HepG2 (cell line): ENCODE data around the gene SORBS2. TPM values are rescaled to one million over a fixed set of nuclear protein-coding genes. Genes with fewer than 3 reads are reported as not detected.

ENCODE experiments used
- AGO1 ChIP-seq: fragments of 200-400 bp; formaldehyde crosslinking; IDR thresholded peaks from 2 replicates; pipeline ENCODE4 v1.6.1; 2017; ENCODE audit warnings: mild to moderate bottlenecking, low read depth, low read length, moderate library complexity; ENCODE audit not compliant: poor library complexity, severe bottlenecking
- ATF1 ChIP-seq: IDR thresholded peaks from 2 replicates; pipeline ENCODE4 v1.6.1; 2016; ENCODE audit warnings: mild to moderate bottlenecking, control low read depth
- E2F5 ChIP-seq: sonication (generic); formaldehyde crosslinking; conservative IDR thresholded peaks from 2 replicates; pipeline ENCODE4 v1.4.0; 2020; ENCODE audit warnings: missing genetic modification reagents
- GABPA ChIP-seq, 2 experiments: IDR thresholded peaks; 2 replicates each; pipeline ENCODE4 v1.6.1; 2011 to 2016; ENCODE audit warnings: low read depth in 2 of 2, low read length in 1 of 2, missing biosample characterization in 1 of 2, missing genetic modification characterization in 1 of 2
- GZF1 ChIP-seq: sonication (generic); formaldehyde crosslinking; IDR thresholded peaks from 2 replicates; pipeline ENCODE4 v1.5.1; 2020; ENCODE audit warnings: mild to moderate bottlenecking, missing genetic modification reagents
- SATB2 ChIP-seq: sonication (generic); formaldehyde crosslinking; IDR thresholded peaks from 2 replicates; pipeline ENCODE4 v1.5.0; 2020; ENCODE audit warnings: missing genetic modification reagents
- SOX6 ChIP-seq, 2 experiments: fragments of 450-650 bp in 1 of 2; sonication (generic) in 1 of 2; formaldehyde crosslinking in 1 of 2; IDR thresholded peaks; 2 replicates each; pipeline versions ENCODE4 v1.4.0 to v1.6.1; 2017 to 2020; ENCODE audit warnings: antibody characterized with exemption in 1 of 2, mild to moderate bottlenecking in 1 of 2, missing genetic modification reagents in 1 of 2
- TAF1 ChIP-seq: sonication (generic); formaldehyde crosslinking; IDR thresholded peaks from 2 replicates; pipeline ENCODE4 v1.4.0; 2020; ENCODE audit warnings: missing genetic modification reagents
- THRA ChIP-seq: sonication (generic); formaldehyde crosslinking; IDR thresholded peaks from 2 replicates; pipeline ENCODE4 v1.4.0; 2020; ENCODE audit warnings: missing genetic modification reagents, borderline replicate concordance
- U2AF2 ChIP-seq: fragments of 200-400 bp; formaldehyde crosslinking; IDR thresholded peaks from 2 replicates; pipeline ENCODE4 v1.6.1; 2017; ENCODE audit warnings: low read depth, mild to moderate bottlenecking, low read length
- YY1 ChIP-seq: IDR thresholded peaks from 2 replicates; pipeline ENCODE4 v1.6.1; 2011; ENCODE audit warnings: low read length, low read depth, moderate library complexity, mild to moderate bottlenecking; ENCODE audit not compliant: insufficient read depth, insufficient replicate concordance
- ZFP36L1 ChIP-seq: sonication (generic); formaldehyde crosslinking; IDR thresholded peaks from 2 replicates; pipeline ENCODE4 v1.8.0; 2022; ENCODE audit warnings: mild to moderate bottlenecking, missing genetic modification reagents, moderate library complexity
- ZIK1 ChIP-seq: sonication (generic); formaldehyde crosslinking; IDR thresholded peaks from 2 replicates; pipeline ENCODE4 v1.5.0; 2020; ENCODE audit warnings: mild to moderate bottlenecking, low read depth, missing genetic modification reagents, borderline replicate concordance
- ZNF207 ChIP-seq: fragments of 450-650 bp; IDR thresholded peaks from 2 replicates; pipeline ENCODE4 v1.6.1; 2016; ENCODE audit warnings: antibody characterized with exemption, borderline replicate concordance
- ZNF296 ChIP-seq: sonication (generic); formaldehyde crosslinking; conservative IDR thresholded peaks from 2 replicates; pipeline ENCODE4 v1.5.0; 2020; ENCODE audit warnings: mild to moderate bottlenecking, missing genetic modification reagents
- ZNF317 ChIP-seq: sonication (generic); formaldehyde crosslinking; IDR thresholded peaks from 2 replicates; pipeline ENCODE4 v1.5.0; 2020; ENCODE audit warnings: mild to moderate bottlenecking, missing genetic modification reagents
- ZNF512 ChIP-seq: sonication (generic); formaldehyde crosslinking; IDR thresholded peaks from 2 replicates; pipeline ENCODE4 v1.4.0; 2020; ENCODE audit warnings: mild to moderate bottlenecking, missing genetic modification reagents
- ZNF547 ChIP-seq: sonication (generic); formaldehyde crosslinking; IDR thresholded peaks from 2 replicates; pipeline ENCODE4 v1.5.1; 2020; ENCODE audit warnings: mild to moderate bottlenecking, missing genetic modification reagents
- ZNF724P ChIP-seq: sonication (generic); formaldehyde crosslinking; IDR thresholded peaks from 2 replicates; pipeline ENCODE4 v1.8.0; 2022; ENCODE audit warnings: missing genetic modification reagents, borderline replicate concordance
- polyA plus RNA-seq, 8 experiments: library from polyadenylated mRNA; depleted of rRNA in 3 of 8; stranded (reverse) in 7 of 8; unstranded in 1 of 8; fragments of >200 nt; fragmentation: Illumina TruSeq in 4 of 8; extraction: Trizol in 4 of 8; gene quantifications; 2 replicates each; pipeline versions ENCODE4 v1.2.1 to v1.2.3, GENCODE V29; 2011 to 2016; ENCODE audit warnings: low read depth in 4 of 8, missing spikeins in 1 of 8, mixed read lengths in 1 of 8; ENCODE audit not compliant: insufficient read depth in 1 of 8
- total RNA-seq, 5 experiments: library from RNA; depleted of rRNA; stranded (reverse); fragments of >200 nt; fragmentation: Illumina TruSeq; extraction: Trizol; gene quantifications; 2 replicates each; pipeline ENCODE4 v1.2.3, GENCODE V29; 2016; ENCODE audit warnings: low read depth in 1 of 5
- TF ChIP-seq, protein P1 (sequence below): sonication (generic); formaldehyde crosslinking; conservative IDR thresholded peaks from 2 replicates; pipeline ENCODE4 v1.4.0; 2020; ENCODE audit warnings: mild to moderate bottlenecking, missing genetic modification reagents, moderate library complexity
- TF ChIP-seq, protein P2 (sequence below): IDR thresholded peaks from 2 replicates; pipeline ENCODE4 v1.6.1; 2016; ENCODE audit warnings: low read depth, borderline replicate concordance
- TF ChIP-seq, protein P3 (sequence below): sonication (generic); formaldehyde crosslinking; IDR thresholded peaks from 2 replicates; pipeline ENCODE4 v1.5.0; 2020; ENCODE audit warnings: missing genetic modification reagents

The SORBS2 gene
- total and polyA plus RNA-seq, 2 of the 13 experiments (the other 11 are each of a cell fraction or from before 2014, with no cell fraction given): 25.0 to 80.5 TPM

DNA sequence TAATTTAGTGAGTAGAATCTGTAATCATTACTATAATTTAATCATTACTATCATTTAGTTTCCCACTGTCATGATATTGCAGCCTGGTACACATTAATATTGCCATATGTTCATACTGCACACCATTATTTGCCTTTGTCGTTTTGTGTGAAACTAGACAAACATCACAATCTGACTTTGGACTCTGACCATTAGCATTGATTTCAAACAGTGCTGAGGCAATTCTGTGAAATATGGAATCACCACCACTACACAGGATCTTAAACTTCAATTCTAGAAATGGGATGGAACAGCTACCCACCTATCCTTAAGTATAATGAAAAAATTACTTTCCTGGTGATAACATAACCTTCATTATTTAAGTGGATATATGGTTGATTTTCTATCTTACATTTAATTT lies 98.3 kb downstream of the SORBS2 start (continued):
- TF ChIP-seq, protein P1, sequence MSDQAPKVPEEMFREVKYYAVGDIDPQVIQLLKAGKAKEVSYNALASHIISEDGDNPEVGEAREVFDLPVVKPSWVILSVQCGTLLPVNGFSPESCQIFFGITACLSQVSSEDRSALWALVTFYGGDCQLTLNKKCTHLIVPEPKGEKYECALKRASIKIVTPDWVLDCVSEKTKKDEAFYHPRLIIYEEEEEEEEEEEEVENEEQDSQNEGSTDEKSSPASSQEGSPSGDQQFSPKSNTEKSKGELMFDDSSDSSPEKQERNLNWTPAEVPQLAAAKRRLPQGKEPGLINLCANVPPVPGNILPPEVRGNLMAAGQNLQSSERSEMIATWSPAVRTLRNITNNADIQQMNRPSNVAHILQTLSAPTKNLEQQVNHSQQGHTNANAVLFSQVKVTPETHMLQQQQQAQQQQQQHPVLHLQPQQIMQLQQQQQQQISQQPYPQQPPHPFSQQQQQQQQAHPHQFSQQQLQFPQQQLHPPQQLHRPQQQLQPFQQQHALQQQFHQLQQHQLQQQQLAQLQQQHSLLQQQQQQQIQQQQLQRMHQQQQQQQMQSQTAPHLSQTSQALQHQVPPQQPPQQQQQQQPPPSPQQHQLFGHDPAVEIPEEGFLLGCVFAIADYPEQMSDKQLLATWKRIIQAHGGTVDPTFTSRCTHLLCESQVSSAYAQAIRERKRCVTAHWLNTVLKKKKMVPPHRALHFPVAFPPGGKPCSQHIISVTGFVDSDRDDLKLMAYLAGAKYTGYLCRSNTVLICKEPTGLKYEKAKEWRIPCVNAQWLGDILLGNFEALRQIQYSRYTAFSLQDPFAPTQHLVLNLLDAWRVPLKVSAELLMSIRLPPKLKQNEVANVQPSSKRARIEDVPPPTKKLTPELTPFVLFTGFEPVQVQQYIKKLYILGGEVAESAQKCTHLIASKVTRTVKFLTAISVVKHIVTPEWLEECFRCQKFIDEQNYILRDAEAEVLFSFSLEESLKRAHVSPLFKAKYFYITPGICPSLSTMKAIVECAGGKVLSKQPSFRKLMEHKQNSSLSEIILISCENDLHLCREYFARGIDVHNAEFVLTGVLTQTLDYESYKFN (CRISPR knock-in tag): peak; percentile 96
- TF ChIP-seq TAF1 (no peak), THRA (no peak), AGO1 (no peak), ZNF512 (no peak), YY1 (no peak), ZFP36L1 (CRISPR knock-in tag) (no peak), U2AF2 (no peak), ZNF724P (CRISPR knock-in tag) (no peak), ZNF317 (no peak), GABPA (IDR thresholded peaks at IDR 0.05; ENCODE audit: low read depth, low read length) (no peak), GABPA (CRISPR knock-in tag; IDR thresholded peaks at IDR 0.05; ENCODE audit: low read depth) (no peak), E2F5 (CRISPR knock-in tag) (no peak), ZIK1 (CRISPR knock-in tag) (no peak), ATF1 (no peak; the same call in 1 of the 2 replicates), ZNF296 (CRISPR knock-in tag) (no peak), ZNF207 (no peak), SOX6 (IDR thresholded peaks at IDR 0.05) (no peak), SOX6 (CRISPR knock-in tag; IDR thresholded peaks at IDR 0.05) (peak; percentile 76; the same call in 1 of the 2 replicates), SATB2 (CRISPR knock-in tag) (no peak), GZF1 (CRISPR knock-in tag) (no peak), ZNF547 (CRISPR knock-in tag) (no peak)
- TF ChIP-seq, protein P2, sequence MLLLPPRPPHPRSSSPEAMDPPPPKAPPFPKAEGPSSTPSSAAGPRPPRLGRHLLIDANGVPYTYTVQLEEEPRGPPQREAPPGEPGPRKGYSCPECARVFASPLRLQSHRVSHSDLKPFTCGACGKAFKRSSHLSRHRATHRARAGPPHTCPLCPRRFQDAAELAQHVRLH (CRISPR knock-in tag): 0 out of 2 replicates have a peak, but pooled peaks have one; percentile 64
- TF ChIP-seq, protein P3, sequence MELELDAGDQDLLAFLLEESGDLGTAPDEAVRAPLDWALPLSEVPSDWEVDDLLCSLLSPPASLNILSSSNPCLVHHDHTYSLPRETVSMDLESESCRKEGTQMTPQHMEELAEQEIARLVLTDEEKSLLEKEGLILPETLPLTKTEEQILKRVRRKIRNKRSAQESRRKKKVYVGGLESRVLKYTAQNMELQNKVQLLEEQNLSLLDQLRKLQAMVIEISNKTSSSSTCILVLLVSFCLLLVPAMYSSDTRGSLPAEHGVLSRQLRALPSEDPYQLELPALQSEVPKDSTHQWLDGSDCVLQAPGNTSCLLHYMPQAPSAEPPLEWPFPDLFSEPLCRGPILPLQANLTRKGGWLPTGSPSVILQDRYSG: no peak
